HG02885 (cell line): Measurements from ENCODE around the gene SLC10A4.
A peak's percentile ranks its signal among the peaks of the same experiment; 100 is the strongest.

ENCODE experiments used
- ATAC-seq: cut with Tn5 transposase; IDR thresholded peaks from one replicate; pipeline ENCODE4 v1.9.1; 2021; ENCODE audit warnings: mild to moderate bottlenecking; ENCODE audit not compliant: unreplicated experiment, poor library complexity

SLC10A4 gene

GRCh38 chr4:48484494-48485168, 1.5 kb downstream of the SLC10A4 start:
- no peak for ATAC-seq

- no peak for ATAC-seq
These were observed 6.5 kb downstream of the SLC10A4 start for GRCh38 chr4:48489683-48490011.

- ATAC-seq = peak; percentile 68
These were observed 7.0 kb downstream of the SLC10A4 start, which contains the start of gene ZAR1 for GRCh38 chr4:48490012-48490679. Gene ZAR1 (plus strand): TSS chr4:48490252. CDS start chr4:48490292, 40 bp downstream.

- ATAC-seq = no peak
These were observed 7.8 kb downstream of the SLC10A4 start for GRCh38 chr4:48490680-48491513.

GRCh38 chr4:48491514-48492176, 8.5 kb downstream of the SLC10A4 start:
- no peak for ATAC-seq

- ATAC-seq = no peak
These were observed 10.4 kb downstream of the SLC10A4 start for GRCh38 chr4:48493452-48494100.

- ATAC-seq = no peak
These were observed 12.8 kb downstream of the SLC10A4 start for GRCh38 chr4:48495941-48496340.

GRCh38 chr4:48498895-48499294, 15.8 kb downstream of the SLC10A4 start:
- ATAC-seq = no peak

- peak; percentile 84 for ATAC-seq
These were observed 16.5 kb downstream of the SLC10A4 start for GRCh38 chr4:48499551-48500066.

- ATAC-seq = no peak
These were observed 20.3 kb downstream of the SLC10A4 start for GRCh38 chr4:48503233-48504025.

- no peak for ATAC-seq
These were observed 20.8 kb downstream of the SLC10A4 start for GRCh38 chr4:48504026-48504330.

GRCh38 chr4:48504352-48504751, 21.2 kb downstream of the SLC10A4 start:
- ATAC-seq = no peak

GRCh38 chr4:48506716-48507115, 23.6 kb downstream of the SLC10A4 start:
- no peak for ATAC-seq

GRCh38 chr4:48509543-48509942, 26.4 kb downstream of the SLC10A4 start:
- ATAC-seq = no peak

GRCh38 chr4:48518143-48518542, 35.0 kb downstream of the SLC10A4 start:
- no peak for ATAC-seq

- ATAC-seq = no peak
These were observed 43.3 kb downstream of the SLC10A4 start for GRCh38 chr4:48526406-48526805.

- ATAC-seq = no peak
These were observed 55.2 kb downstream of the SLC10A4 start for GRCh38 chr4:48538358-48538757.
